DMS53 (cell line): Measurements from ENCODE around the gene KSR2.

Source experiments
- DNase-seq: peaks from one replicate; lab custom pipeline; 2025; lab: John Stamatoyannopoulos, UW

The KSR2 gene

DNA sequence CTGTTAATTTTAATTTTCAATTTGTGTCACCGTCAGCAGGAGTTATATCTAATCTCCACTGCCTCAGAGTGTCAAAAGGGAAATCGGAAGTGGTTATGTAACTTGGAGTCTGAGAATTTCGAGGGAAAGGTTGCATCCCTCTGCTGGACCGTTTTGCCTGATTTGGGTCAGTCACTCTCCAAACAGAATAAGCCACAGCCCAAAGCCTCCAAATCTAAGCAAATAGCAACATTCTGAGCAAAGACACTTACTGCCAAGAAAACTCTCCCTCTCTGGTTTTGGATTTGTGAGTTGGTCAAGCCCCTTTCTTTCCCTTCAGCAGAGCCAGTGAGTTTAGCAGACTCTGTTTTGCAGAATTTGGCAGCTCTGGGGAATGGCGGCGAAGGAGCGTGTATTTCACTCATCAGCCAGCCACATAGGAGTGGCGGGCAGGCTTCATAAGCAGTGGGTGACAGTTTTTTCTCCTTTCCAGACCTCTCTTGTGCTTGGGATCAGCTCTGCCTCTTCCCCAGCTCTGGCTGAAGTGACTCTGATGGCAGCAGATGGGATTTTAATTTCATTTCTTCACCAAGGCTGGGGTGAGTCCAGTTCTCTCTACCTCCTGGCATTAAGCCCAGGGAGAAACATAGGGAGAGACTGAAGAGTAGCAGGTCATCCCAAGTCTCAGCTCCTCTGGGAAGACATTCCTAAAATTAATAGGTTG is 388.6 kb downstream of the KSR2 start:
- DNase-seq: no peak

DNA sequence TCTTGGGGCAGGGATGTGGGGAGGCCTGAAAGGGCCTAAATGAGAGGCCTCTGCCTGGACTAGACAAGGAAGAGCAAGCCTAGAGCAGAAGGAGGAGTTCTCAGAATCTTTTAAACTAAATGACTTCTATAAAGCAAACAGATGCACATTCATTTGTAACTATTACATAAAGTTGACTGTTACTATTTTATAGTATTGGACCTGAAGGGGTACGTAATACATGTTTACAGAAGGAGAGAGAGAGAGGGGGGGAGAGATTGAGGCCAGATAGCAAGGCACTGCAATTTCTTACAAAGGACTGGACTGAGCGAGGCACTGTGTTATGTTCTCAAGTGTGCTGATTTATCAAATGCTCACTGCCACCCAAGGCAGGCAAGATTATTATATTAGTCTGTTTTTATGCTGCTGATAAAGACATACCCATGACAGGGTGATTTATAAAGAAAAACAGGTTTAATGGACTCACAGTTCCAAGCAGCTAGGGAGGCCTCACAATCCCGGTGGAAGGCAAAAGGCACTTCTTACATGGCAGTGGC is 391.6 kb downstream of the KSR2 start:
- DNase-seq: no peak

DNA sequence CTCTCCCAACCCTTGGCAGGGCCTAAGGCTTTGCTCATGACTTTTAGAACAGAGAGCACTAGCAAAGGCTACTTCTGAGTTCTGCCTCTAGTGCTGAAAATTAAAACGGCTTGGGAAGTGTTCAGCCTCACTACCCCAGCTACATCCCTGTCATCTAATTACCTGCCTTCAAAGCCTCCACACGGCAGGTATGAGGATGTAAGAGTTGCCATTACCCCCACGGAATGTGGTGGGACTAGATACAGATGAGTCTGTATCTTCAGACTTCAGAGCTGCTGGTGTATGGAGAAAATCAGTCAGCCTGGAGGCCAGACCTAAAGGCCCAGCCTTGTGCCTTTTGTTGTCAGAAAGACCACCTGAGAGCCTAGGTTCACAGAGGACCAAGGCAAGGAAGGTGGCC is 392.7 kb downstream of the KSR2 start:
- DNase-seq: no peak

DNA sequence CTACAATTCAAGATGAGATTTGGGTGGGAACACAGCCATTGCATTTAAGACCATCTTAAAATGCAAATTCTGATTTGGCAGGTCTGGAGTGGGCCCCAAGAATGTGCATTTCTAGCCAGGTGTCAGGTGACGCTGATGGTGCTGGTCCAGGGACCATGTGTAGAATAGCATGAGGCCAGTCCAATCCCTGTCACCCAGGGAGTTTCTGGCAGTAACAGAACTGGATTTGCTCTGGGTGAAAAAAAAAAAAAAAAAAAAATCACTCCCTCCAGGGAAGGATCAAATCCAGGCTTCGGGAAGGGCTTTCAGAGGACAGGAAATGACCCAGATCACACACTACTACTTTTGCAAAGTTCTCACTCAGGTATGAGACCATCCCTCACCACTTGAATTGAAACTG is 394.1 kb downstream of the KSR2 start:
- no peak for DNase-seq

DNA sequence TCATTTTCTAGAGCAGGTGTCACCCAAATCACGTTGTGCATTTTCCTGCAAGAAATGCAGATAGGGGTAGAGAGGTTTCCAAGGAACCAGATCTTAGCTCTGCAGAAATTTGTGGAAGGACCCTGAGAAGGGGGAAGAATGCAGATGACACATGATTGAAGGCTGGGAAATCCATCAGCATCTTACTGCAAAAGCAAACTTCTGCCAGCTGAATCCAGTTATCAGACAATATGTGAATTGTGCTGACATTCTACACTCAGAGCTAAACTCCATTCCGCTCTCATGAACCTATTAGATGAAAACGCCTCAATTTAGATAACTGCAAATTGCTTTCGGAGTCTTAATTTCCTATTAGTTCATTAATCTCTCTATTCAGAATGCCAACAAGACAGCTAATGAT is 396.0 kb downstream of the KSR2 start:
- DNase-seq: no peak

DNA sequence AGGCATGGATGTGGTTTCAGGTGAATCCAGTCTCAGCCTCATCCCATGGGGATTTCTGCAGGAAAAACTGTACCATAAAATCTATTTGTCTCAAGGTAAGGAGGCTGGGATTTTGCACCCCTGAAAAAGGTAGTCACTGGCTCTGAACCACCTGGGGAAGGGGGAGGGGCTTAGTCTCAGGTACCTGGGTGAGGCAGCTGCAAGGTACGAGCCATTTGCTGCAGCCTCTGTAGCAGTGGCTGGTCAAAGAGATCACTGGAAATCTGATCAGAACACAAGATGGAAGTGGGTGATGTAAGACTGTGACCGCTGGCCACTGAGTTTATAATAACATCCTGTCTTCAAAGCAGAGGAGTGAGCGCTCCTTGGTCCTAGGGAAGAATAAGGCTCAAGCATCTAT is 397.5 kb downstream of the KSR2 start:
- no peak for DNase-seq

DNA sequence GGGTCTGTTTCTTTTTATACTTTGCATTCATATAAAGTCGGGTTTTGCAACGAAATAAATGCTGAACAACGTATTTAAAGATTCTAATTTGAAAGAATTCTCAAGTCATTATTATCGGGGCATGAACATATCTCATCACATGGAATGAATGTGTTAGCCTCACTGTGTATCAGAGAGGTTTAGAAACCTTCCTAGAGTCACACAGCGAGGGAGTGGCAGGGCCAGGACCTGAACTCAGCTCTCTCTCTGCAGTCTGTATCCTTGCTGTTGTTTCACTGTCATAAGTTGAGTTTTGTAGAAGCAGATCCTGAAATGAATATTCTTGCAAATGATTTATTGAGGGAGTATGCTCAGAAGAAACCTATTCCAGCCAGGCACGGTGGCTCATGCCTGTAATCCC is 398.2 kb downstream of the KSR2 start:
- no peak for DNase-seq

DNA sequence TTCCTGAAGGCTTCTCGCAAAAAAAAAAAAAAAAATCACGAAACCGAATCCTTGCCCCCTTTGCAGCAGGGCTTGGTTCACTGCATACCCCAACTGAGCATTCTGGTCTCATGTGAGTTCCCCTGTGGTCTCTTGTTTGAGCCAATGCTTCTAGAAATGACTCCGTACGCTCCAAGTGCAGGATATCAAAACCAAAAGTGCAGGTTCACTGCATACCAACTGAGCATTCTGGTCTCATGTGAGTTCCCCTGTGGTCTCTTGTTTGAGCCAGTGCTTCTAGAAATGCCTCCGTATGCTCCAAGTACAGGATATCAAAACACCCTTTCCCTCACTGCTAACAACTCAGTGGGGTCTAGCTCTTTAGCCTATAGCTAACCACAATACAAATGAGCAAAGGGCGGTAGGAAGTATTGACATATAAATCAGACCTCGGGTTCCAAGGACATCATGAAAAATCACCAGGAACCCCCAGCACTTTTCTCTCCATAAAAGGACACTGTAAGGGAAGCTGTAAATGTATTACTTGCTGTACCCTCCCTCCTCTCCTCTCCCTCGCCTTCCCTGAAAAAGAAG is 401.1 kb downstream of the KSR2 start:
- no peak for DNase-seq

DNA sequence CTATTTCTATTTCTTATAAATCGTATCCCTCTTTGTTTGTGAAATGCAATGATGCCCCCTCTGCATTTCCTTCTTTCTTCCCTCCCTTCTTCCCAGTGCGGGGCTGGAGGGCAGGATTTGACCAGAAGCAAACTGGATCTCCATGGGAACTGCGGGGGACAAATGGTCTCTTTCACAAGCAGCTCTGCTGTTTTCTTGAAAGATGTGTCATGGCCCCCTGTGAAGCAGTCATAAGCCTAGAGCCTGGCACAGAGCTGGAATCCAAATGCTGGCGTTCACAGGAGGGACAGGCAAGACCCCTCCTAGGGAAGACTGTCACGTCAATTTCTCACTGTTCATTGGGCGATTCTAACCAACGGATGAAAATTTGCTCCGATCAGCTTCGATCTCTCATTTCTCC is 403.9 kb downstream of the KSR2 start:
- no peak for DNase-seq

DNA sequence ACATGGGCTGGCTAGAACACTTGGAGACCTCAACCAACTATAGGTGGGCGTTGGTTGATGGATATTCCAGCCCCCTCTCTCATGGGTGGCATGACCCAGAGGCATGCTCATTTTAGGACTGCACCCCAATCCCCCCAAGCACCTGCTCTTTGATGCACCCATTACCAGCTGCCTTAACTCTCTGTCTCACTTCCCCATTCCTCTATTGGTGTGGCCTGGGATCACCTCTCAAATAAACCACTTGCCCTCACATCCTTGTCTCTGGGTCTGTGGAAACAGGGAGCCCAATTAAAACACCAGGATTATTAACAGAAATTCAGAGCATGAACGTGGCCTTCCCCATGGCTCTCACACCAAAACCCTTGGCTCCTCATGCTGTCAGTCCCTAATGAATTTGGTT is 405.1 kb downstream of the KSR2 start:
- DNase-seq: no peak

DNA sequence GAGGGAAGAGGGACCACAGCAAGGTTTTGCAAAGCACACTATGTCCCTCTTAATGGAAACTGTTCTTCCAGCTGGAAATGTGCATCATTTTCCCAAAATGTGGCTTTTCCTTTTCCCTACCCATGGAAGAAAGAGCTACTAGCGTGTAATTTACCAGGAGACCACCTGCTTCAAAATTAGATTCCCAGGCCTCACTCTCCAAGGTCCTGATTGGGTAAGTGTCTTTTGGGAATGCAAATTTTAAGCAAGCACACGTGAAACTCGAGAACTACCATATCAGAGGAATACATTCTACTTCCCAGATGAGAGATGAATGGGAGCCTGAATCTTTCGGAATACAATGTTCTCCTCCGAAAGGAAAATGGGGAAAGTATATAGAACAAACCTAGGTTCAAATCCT is 405.8 kb downstream of the KSR2 start:
- no peak for DNase-seq

DNA sequence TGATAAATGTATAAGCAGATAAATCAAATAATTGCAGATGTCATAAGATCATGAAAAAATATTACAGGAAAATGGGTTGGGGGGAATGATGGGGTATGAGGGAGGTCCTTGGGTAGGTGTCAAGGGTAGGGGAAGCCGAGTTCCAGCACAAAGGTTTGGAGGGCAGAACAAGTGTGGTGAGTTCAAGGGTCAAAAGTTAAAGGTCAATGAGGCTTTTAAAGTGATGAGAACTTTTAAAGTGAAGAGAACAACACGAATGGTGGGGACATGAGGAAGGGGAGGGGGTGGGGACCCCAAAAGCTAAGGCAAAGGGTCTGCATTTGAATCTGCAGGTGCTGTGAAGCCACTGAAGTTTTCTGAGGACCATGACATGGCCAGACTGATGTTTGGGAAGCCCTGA is 406.8 kb downstream of the KSR2 start:
- no peak for DNase-seq

DNA sequence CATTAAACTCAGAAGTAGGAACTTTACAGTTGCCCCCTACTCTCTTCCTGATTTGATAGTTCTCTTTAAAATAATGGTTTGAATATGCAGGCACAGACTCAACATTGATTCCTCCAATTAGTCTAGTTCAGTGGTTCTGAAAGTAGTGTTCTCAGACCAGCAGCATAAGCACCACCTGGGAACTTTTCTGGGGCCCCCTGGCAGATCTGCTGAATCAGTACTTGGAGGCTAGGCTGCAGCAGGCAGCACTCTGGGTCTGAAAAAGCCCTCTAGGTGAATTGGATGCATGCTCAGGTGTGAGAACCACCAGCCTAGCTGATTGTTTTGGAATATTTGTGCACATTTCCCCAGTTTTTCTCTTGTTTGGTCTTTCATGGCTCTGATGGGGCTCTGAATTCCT is 408.8 kb downstream of the KSR2 start:
- no peak for DNase-seq

DNA sequence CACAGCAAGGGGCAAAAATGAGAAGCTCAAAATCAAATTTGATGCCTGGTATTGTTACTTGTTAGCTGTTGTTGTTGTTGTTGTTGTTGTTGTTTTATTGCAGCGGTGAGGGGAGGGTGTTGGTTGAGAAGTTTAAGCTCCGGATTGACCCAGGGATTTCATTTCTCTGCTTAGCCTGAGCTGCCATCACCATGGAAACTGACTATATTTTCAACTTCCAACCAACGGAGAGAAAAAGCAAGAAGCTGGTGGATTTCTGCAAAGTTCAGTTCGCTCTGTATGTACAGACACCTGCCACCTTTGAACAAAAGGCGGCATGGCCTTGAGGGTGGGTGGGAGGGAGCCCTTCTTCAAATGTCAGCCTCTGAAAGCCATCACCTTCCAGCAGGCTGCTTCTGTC is 412.9 kb downstream of the KSR2 start:
- no peak for DNase-seq

DNA sequence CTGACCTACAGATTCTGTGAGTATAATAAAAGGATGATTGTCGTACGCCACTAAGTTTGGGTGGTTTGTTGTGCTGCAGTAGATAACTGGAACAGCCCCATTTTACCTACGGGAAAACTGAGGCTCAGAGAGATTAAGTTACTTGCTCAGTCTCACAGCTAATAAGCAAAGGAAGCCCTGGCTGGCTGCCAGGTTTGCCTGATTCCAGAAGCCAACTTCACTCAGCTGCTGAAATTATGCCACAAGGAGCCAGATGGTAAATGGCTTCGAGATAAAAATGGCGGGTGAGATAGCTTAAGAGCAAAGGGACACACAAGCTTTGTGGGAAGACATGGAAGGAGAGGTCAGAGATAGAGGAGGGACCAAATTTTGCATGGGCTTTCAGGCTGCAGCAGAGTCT is 415.8 kb downstream of the KSR2 start:
- DNase-seq: peak; percentile 16

DNA sequence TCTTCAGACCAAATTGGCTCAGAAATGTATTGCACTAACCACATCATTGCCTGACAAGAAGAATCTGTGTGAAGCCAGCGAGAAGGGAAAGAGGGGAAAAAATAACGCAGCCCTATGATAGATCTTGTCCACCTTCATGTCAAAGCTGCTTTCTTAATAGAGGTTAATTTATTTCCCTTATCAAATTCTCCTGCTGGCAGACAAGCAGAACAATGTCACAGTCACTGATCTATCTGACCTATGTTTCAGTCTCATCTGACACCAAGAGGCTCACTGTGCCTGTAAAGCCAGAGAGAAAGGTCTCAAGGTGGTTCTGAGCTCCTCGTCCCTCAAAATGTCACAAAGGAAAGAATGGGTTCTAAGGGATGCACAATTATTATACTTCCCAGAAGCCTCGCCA is 417.1 kb downstream of the KSR2 start:
- DNase-seq: no peak

DNA sequence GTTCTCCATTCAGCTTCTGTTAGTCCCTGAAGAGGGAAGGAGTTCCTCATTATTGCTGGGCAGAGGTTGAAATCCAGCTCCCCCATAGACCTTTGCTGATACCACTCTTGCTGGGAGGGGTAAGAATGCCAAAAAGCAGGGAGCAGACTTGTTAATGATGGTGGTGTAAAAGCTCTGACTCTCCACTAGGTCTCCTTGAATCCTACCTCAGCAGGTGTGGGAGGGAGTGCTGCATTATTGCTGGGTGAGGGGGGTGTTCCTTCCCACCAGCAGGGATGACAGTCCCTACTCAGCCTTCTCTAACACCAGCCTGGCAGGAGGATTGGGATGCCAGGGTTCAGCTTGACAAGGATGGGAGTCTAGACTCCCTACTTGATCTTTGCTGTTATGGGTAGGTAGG is 421.6 kb downstream of the KSR2 start:
- DNase-seq: no peak

DNA sequence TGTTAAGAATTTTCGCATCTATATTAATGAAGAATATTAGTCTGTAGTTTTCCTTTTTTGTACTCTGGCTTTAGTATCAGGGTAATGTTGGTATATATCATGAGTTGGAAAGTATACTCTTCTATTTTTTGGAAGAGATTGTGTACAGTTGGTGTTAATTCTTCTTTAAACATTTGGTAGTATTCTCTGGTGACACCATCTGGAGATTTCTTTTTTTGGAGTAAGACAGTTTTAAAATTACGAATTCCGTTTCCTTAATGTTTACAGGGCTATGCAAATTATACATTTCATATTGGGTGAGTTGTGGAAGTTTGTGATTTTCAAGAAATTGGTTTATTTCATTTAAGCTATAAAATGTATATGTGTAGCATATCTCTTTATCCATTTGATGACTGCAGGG is 423.6 kb downstream of the KSR2 start:
- no peak for DNase-seq

DNA sequence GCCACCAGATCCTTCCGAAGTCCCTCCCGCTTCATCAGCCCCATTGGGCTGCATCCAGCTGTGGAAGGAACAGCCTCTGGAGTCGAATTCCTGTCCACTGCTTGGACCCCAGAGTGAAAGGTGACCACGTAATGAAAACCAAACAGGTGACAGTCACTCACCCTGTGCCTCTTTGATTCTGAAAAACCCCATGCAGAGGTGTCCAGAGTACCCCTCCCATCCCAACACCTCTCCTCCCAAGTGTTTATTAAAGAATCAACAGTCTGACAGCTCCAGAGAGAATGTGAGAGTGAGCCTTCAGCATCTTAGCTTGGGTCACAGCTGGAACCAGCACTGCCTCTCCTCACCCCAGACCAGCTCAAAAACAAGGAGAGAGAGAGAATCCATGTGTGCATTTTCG is 428.8 kb downstream of the KSR2 start:
- no peak for DNase-seq

DNA sequence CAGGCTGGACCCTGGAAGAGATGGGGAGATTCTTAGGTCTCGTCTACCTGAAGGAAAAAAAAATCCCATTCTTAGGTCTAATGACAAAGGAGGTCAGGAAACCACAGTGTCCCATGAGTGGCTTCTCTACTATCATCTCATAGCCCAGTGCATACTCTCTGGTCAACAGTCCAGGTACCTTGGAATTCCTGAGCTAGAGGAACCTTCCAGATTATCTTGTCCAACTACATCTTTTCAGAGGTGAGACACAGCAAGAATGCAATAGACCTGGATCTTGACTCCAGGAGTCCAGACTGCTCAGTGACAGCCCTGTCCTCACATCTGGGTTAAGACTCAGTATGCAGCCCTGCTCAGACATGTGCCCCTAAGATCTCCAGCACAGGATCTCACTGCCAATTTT is 429.9 kb downstream of the KSR2 start:
- DNase-seq: no peak

DNA sequence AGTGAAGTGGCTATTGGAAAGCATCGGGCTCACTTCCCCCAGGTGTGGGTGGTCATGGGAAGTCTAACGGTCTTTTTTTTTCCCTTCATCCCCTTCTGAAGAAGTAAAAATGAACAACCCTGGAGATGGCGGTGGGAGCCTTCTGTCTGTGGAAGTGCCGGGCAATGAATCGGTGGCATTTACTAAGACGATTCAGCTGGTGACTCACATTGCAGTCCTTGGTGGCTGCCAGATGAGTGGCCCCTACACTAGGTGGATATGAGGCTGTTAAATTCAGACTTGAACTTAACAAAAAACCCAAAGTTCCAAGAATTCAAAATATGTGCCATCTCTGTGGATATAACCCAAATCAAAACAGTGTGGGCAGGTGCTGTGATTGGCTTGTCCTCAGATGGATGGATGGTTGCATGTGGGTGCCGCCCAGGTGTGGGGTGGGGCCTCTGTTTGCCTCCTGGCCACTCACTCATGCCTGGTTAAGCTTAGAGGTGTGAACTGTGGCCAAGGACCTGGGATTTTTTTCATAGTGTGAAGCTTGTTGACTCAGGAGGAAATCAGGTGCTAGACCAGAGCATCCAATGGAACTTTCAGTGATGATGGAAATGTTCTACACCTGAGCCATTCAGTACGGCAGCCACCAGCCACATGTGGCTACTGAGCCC is 430.6 kb downstream of the KSR2 start:
- no peak for DNase-seq

DNA sequence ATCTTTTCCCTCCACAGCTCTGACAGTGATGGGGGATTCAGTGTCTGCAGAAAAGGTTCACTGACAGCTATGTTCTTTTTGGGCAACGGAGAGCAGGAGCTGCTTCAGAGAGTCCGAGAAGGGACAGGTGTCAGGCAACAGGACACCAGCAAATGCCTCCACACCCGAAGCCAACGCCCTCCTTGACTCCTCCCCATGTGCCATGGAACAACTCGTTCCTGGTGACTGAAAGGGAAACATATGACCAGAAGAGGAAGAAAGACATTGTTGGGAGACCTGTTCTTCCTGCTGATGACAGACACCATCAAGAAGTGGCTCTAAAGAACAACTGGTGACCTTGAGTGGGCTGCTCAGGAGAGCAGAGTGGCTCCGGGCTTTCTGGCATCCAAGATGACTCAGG is 435.1 kb downstream of the KSR2 start:
- peak; percentile 13 for DNase-seq

DNA sequence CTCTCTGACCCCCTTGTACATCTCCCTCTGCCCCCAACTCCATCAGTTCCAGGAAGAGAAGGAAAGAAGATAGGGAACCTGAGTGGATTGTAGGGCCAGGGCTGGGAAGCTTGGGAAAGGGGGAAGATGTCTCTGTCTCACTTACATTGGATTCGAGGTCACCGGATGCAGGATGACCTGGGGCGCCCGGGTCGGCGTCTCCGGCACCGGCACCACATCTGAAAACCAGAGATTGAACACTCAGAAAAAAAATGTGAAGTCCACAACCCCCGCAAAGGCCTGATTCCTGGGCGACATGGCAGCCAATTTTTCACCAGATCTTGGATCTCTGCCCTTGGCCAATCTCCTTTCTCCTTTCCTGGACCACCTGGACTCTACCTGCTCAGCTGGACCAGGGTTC is 438.0 kb downstream of the KSR2 start:
- no peak for DNase-seq

DNA sequence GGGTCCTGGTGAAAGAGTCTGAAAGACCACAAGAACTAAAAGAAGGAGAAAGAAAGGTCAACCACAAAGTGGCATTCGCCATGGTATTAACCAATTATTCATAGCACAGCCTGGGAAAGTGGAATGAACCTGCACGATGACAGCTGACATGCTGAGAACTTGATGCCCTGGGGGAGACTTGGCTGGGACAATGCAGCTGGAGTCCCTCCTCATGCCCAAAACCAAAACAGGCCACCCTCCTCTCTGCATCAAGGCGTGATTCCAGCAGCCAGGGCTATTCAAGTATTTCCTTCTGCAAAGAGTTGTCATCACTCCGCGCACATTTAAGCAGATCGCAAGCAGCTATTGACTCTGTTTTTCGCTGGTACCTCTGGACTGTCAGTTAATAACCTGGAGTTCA is 440.3 kb downstream of the KSR2 start:
- DNase-seq: no peak
